H1 (cell line): Measurements from ENCODE around the gene RARRES2. TPM values are rescaled to one million over a fixed set of nuclear protein-coding genes. Genes with fewer than 3 reads are reported as not detected.

ENCODE experiments used
- ASH2L ChIP-seq: fragments of 200-600, 300-600 bp; sonication (generic); IDR thresholded peaks from one replicate; pipeline ENCODE4 v1.7.1; 2017; ENCODE audit warnings: low read length
- CTBP2 ChIP-seq: IDR thresholded peaks from 2 replicates; pipeline ENCODE4 v1.7.0; 2011; ENCODE audit warnings: borderline replicate concordance, mild to moderate bottlenecking, moderate library complexity, mixed read lengths, low read length; ENCODE audit not compliant: insufficient read depth, insufficient read length
- HDAC2 ChIP-seq, 2 experiments: fragments of 300-600 bp in 1 of 2; sonication (generic) in 1 of 2; IDR thresholded peaks; 2 replicates each; pipeline ENCODE4 v1.6.1; 2011 to 2012; ENCODE audit warnings: low read depth in 2 of 2, low read length in 2 of 2, mild to moderate bottlenecking in 2 of 2, moderate library complexity in 2 of 2, borderline replicate concordance in 1 of 2, inconsistent platforms in 1 of 2
- HDAC6 ChIP-seq: IDR thresholded peaks from one replicate; pipeline ENCODE4 v1.7.1; 2012; ENCODE audit warnings: low read depth, mild to moderate bottlenecking, inconsistent platforms, low read length, moderate library complexity
- KDM1A ChIP-seq: fragments of 200-600, 300-600 bp; sonication (generic); IDR thresholded peaks from 2 replicates; pipeline ENCODE4 v1.7.1; 2016; ENCODE audit warnings: mild to moderate bottlenecking, low read length, borderline replicate concordance
- NANOG ChIP-seq: IDR thresholded peaks from 2 replicates; pipeline ENCODE4 v1.6.1; 2011; ENCODE audit warnings: low read length, low read depth, mild to moderate bottlenecking, inconsistent platforms; ENCODE audit not compliant: insufficient read depth, poor library complexity, severe bottlenecking
- POLR2A ChIP-seq, 2 experiments: IDR thresholded peaks; 1 replicate in 1 of 2; 2 replicates in 1 of 2; pipeline ENCODE4 v1.6.1; 2011; ENCODE audit warnings: low read depth in 2 of 2, low read length in 2 of 2, mild to moderate bottlenecking in 2 of 2; ENCODE audit errors: control extremely low read depth in 1 of 2
- TAF1 ChIP-seq: IDR thresholded peaks from 2 replicates; pipeline ENCODE4 v1.6.1; 2011; ENCODE audit warnings: mild to moderate bottlenecking, low read depth, low read length
- YY1 ChIP-seq: IDR thresholded peaks from 2 replicates; pipeline ENCODE4 v1.6.1; 2011; ENCODE audit warnings: low read depth, mild to moderate bottlenecking, low read length
- polyA plus RNA-seq, 7 experiments: library from polyadenylated mRNA; depleted of rRNA in 3 of 7; stranded (reverse) in 5 of 7; unstranded in 2 of 7; fragments of >200 nt in 5 of 7; fragments of 200-250 nt in 2 of 7; gene quantifications; 1 replicate in 5 of 7; 2 replicates in 1 of 7; 4 replicates in 1 of 7; pipeline versions ENCODE4 v1.2.1 to v1.2.3, GENCODE V29; 2011 to 2013; ENCODE audit warnings: missing spikeins in 2 of 7, mixed read lengths in 2 of 7
- total RNA-seq: library from RNA; stranded (reverse); fragmentation: NEBNext Ultra II Directional; extraction: Animal tissue kit (Norgen Biotek cat#: 25700); gene quantifications from 2 replicates; pipeline ENCODE4 v1.2.1, GENCODE V29; 2021
- TF ChIP-seq, protein P1 (sequence below): IDR thresholded peaks from 2 replicates; pipeline ENCODE4 v1.6.1; 2012; ENCODE audit warnings: inconsistent platforms
- TF ChIP-seq, protein P2 (sequence below), 3 experiments: IDR thresholded peaks; 1 replicate in 2 of 3; 2 replicates in 1 of 3; pipeline versions ENCODE4 v1.5.1 to v1.6.1; 2011; ENCODE audit warnings: low read length in 3 of 3, mild to moderate bottlenecking in 3 of 3, inconsistent platforms in 2 of 3, low read depth in 1 of 3, moderate library complexity in 1 of 3; ENCODE audit not compliant: insufficient read depth in 1 of 3; ENCODE audit errors: control extremely low read depth in 1 of 3

The RARRES2 gene
- total and polyA plus RNA-seq, 2 of the 8 experiments (the other 6 are each of a cell fraction or from before 2014, with no cell fraction given): 254 to 441 TPM

DNA sequence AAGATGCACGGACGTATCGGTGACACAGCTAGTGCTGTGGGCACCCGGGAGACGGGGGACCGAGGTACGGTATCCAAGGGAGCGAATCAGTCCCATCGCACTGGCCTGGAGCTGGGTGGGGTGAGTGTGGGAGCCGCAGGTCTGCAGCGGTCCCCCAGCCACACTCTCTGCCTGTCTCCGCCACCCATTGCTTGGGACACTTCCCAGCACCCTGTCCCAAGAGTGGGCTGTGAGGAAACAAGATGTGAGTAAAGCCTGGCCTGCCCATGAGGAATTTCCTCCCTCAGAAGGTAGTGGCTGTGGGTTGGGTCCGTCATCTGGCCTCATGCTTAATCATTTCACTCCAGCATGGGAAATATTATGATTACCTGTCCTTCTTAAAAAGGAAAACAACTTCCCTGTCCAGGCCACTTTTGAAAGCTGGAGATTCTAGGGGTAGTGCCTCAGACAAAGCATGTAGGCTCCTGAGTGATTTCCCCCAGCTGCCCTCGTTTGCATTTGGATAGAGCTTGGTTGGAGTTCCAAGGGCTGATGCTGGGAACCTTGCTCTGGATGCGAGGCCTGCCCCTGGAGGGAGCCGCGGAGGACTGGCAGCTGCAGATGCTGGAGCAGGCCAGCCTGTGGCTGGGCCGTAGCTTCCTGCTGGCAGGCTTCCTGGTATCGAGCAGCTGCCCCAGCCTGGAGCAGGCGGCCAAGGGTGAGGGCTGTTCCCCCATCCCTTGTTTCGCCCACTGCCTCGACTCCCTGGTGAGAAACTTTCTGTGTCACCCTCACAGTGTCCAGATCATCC, 11.9 kb downstream of the RARRES2 start (continued):
- TF ChIP-seq, protein P1, sequence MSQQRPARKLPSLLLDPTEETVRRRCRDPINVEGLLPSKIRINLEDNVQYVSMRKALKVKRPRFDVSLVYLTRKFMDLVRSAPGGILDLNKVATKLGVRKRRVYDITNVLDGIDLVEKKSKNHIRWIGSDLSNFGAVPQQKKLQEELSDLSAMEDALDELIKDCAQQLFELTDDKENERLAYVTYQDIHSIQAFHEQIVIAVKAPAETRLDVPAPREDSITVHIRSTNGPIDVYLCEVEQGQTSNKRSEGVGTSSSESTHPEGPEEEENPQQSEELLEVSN: peak; percentile 39
- 0 out of 2 replicates have a peak, but pooled peaks have one; percentile 45 for TF ChIP-seq TAF1
- peak in 1 of 2 experiments; percentile 36; a peak in 1 of 3 replicates for TF ChIP-seq POLR2A (IDR thresholded peaks at IDR 0.05; ENCODE audit: control extremely low read depth in 1 of 2, low read depth in 2 of 2, low read length in 2 of 2)
- 0 out of 2 replicates have a peak, but pooled peaks have one; percentile 15 for TF ChIP-seq KDM1A
- peak in 1 of 2 experiments; percentile 83; a peak in 1 of 4 replicates for TF ChIP-seq HDAC2 (IDR thresholded peaks at IDR 0.05; ENCODE audit: borderline replicate concordance in 1 of 2, low read depth in 2 of 2, low read length in 2 of 2)
- TF ChIP-seq YY1: 0 out of 2 replicates have a peak, but pooled peaks have one; percentile 31
- TF ChIP-seq CTBP2: peak; percentile 57
- TF ChIP-seq, protein P2, sequence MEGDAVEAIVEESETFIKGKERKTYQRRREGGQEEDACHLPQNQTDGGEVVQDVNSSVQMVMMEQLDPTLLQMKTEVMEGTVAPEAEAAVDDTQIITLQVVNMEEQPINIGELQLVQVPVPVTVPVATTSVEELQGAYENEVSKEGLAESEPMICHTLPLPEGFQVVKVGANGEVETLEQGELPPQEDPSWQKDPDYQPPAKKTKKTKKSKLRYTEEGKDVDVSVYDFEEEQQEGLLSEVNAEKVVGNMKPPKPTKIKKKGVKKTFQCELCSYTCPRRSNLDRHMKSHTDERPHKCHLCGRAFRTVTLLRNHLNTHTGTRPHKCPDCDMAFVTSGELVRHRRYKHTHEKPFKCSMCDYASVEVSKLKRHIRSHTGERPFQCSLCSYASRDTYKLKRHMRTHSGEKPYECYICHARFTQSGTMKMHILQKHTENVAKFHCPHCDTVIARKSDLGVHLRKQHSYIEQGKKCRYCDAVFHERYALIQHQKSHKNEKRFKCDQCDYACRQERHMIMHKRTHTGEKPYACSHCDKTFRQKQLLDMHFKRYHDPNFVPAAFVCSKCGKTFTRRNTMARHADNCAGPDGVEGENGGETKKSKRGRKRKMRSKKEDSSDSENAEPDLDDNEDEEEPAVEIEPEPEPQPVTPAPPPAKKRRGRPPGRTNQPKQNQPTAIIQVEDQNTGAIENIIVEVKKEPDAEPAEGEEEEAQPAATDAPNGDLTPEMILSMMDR (IDR thresholded peaks at IDR 0.05; ENCODE audit: control extremely low read depth in 1 of 3, insufficient read depth in 1 of 3, low read depth in 1 of 3, low read length in 3 of 3): peak in 2 of 3 experiments; percentile 5 to 18; a peak in 1 of 4 replicates
- TF ChIP-seq NANOG: peak; percentile 26
- no peak for TF ChIP-seq ASH2L
- no peak for TF ChIP-seq HDAC6
- TF ChIP-seq, all 59 proteins: peak for 15
